RWPE1 (cell line): ENCODE measurements around the gene FXYD7.
A peak's percentile ranks its signal among the peaks of the same experiment; 100 is the strongest.
"Not testable (repeated sequence)": the region's sequence is repeated elsewhere in the genome, so short reads cannot be mapped to it uniquely, and the experiment has no call there.

Experiments
- CTCF ChIA-PET: fragments of 350-600 bp; sonication (Branson Sonifier 250); formaldehyde crosslinking; extraction: SDS; loops from one replicate; lab custom pipeline; 2021; lab: Yijun Ruan, JAX
- POLR2A ChIA-PET: fragments of 400-600 bp; formaldehyde crosslinking; extraction: SDS; loops from one replicate; lab custom pipeline; 2020; ENCODE audit warnings: antibody characterized with exemption; ENCODE audit not compliant: low non-redundant PET; lab: Yijun Ruan, JAX
- DNase-seq: peaks from one replicate; pipeline ENCODE4 v3.0.0; 2012; ENCODE audit warnings: low spot score
- H3K27ac ChIP-seq: fragments of 450-650 bp; 2 replicates; pipeline ENCODE4 v1.5.1; 2017
- CTCF ChIP-seq: fragments of 450-650 bp; conservative IDR thresholded peaks from 2 replicates; pipeline ENCODE4 v1.5.1; 2017; ENCODE audit warnings: low read depth, mild to moderate bottlenecking

The FXYD7 gene

GRCh38 chr19:35099155-35099896 lies 43.7 kb upstream of the FXYD7 start:
- no peak for TF ChIP-seq CTCF
- H3K27ac ChIP-seq, result peak overlapping the region; percentile 92
- no peak for DNase-seq
- POLR2A ChIA-PET, result no interaction called here
- CTCF ChIA-PET, result interaction anchor here (3.1 kb wide), 1 partner anchor 16 kb away, joined by 16 read pairs; the partner anchor contains the start of gene FXYD3

GRCh38 chr19:35099897-35100275 lies 43.2 kb upstream of the FXYD7 start:
- ChIA-PET CTCF (interaction anchor here (0.9 to 3.1 kb wide), 2 partner anchors 10 to 15 kb away, joined by 3 to 16 read pairs; partner anchors contain the start of gene FXYD3), POLR2A (no interaction called here)
- DNase-seq, result no peak
- peak overlapping the region; percentile 92 for H3K27ac ChIP-seq
- TF ChIP-seq CTCF, result no peak

- no peak for TF ChIP-seq CTCF
- DNase-seq, result no peak
- peak overlapping the region; percentile 92 for H3K27ac ChIP-seq
- ChIA-PET CTCF (interaction anchor here (0.6 to 3.1 kb wide), 5 partner anchors 11 to 128 kb away, joined by 3 to 16 read pairs (median 3); partner anchors contain the start of gene FXYD3), POLR2A (no interaction called here)
Measured at GRCh38 chr19:35100588-35101533, 42.2 kb upstream of the FXYD7 start.

GRCh38 chr19:35101949-35102348 lies 41.1 kb upstream of the FXYD7 start:
- H3K27ac ChIP-seq, POLR2A ChIA-PET, DNase-seq: not testable (repeated sequence)
- CTCF ChIA-PET, result interaction anchor here (0.6 to 0.8 kb wide), 2 partner anchors 35 to 62 kb away, joined by 3 read pairs; no protein-coding TSS in a partner anchor

- DNase-seq, H3K27ac ChIP-seq, POLR2A ChIA-PET: not testable (repeated sequence)
- CTCF ChIA-PET, result interaction anchor here (0.6 kb wide), 1 partner anchor 36 kb away, joined by 5 read pairs; no protein-coding TSS in a partner anchor
Measured at GRCh38 chr19:35103614-35104013, 39.4 kb upstream of the FXYD7 start.

- DNase-seq, result no peak
- H3K27ac ChIP-seq, result peak overlapping the region; percentile 12; the same call in 1 of the 2 replicates
- CTCF ChIA-PET, result interaction anchor here (0.6 kb wide), 1 partner anchor 37 kb away, joined by 5 read pairs; no protein-coding TSS in a partner anchor
- POLR2A ChIA-PET, result no interaction called here
- TF ChIP-seq CTCF, result no peak
Measured at GRCh38 chr19:35104361-35104760, 38.7 kb upstream of the FXYD7 start.

GRCh38 chr19:35105047-35105410 lies 38.0 kb upstream of the FXYD7 start:
- no peak for TF ChIP-seq CTCF
- ChIA-PET CTCF (no interaction called here), POLR2A (no interaction called here)
- H3K27ac ChIP-seq, result no peak overlapping the region; the same call in 1 of the 2 replicates
- DNase-seq, result no peak
